ENCODE measurements around the gene SLC12A7. TPM values are rescaled to one million over a fixed set of nuclear protein-coding genes. Genes with fewer than 3 reads are reported as not detected.
A peak's percentile ranks its signal among the peaks of the same experiment; 100 is the strongest.
"Not testable (repeated sequence)": the region's sequence is repeated elsewhere in the genome, so short reads cannot be mapped to it uniquely, and the experiment has no call there.

The SLC12A7 gene
- total and polyA plus RNA-seq, 10 donors, result 8.6 to 120 (median 52.3) TPM

- WGBS, 5 donors, result 78 to 89% (median 81%) methylated on average over 25 to 29 of the region's 29 CpGs
- no peak for TF ChIP-seq CTCF (IDR thresholded peaks at IDR 0.05 in 8 of 11, conservative IDR thresholded peaks at IDR 0.05 in 3 of 11)
- TF ChIP-seq POLR2AphosphoS5 (IDR thresholded peaks at IDR 0.05), result no peak
- TF ChIP-seq POLR2A (IDR thresholded peaks at IDR 0.05), result no peak
- Histone ChIP-seq H3K4me1 (no peaks in the 10 kb centered on the region), H3K27ac (no peak overlapping the region), H3K36me3 (no peaks in the 10 kb centered on the region), H3K9me3 (no peaks in the 10 kb centered on the region), H3K4me3 (no peak overlapping the region), H3K27me3 (replicated peaks in 1 of 7) (peaks cover 0 to 44% (median 5%) of the 10 kb centered on the region in 7 donors)
- intact Hi-C loops (cut with DNase I; ENCODE audit: low total_unique reads), result no loop called here
- peak; percentile 64 for DNase-seq
These were observed 84.9 kb downstream of the SLC12A7 start for GRCh38 chr5:1026700-1027621.

GRCh38 chr5:1021969-1022336 is 89.9 kb downstream of the SLC12A7 start:
- H3K9me3 ChIP-seq; intact Hi-C loops (cut with DNase I; ENCODE audit: low total_unique reads); H3K27ac ChIP-seq; H3K27me3 ChIP-seq (replicated peaks in 1 of 7); H3K4me1 ChIP-seq; H3K36me3 ChIP-seq; H3K4me3 ChIP-seq: not testable (repeated sequence)
- 57 to 72% (median 70%) methylated on average over 7 to 9 of the region's 9 CpGs for WGBS, 5 donors
- DNase-seq, result peak; percentile 41

GRCh38 chr5:1021136-1021968 is 90.5 kb downstream of the SLC12A7 start:
- H3K27ac ChIP-seq, result no peak overlapping the region
- peak; percentile 71 for DNase-seq
- intact Hi-C loops (cut with DNase I; ENCODE audit: low total_unique reads), result no loop called here
- no peak overlapping the region for H3K4me3 ChIP-seq
- H3K4me1 ChIP-seq, result peaks cover 0 to 4% (median 0%) of the 10 kb centered on the region in 6 donors
- TF ChIP-seq POLR2A (IDR thresholded peaks at IDR 0.05), result no peak
- TF ChIP-seq CTCF (IDR thresholded peaks at IDR 0.05 in 8 of 11, conservative IDR thresholded peaks at IDR 0.05 in 3 of 11), result no peak
- no peak for TF ChIP-seq POLR2AphosphoS5 (IDR thresholded peaks at IDR 0.05)
- H3K27me3 ChIP-seq (replicated peaks in 1 of 7), result no peaks in the 10 kb centered on the region
- H3K9me3 ChIP-seq, result no peaks in the 10 kb centered on the region
- WGBS, 5 donors, result 54 to 68% (median 68%) methylated on average over 21 to 29 of the region's 29 CpGs
- H3K36me3 ChIP-seq, result no peaks in the 10 kb centered on the region

GRCh38 chr5:1020452-1020961 is 91.4 kb downstream of the SLC12A7 start:
- peaks cover 0 to 4% (median 0%) of the 10 kb centered on the region in 6 donors for H3K4me1 ChIP-seq
- no peak overlapping the region for H3K27ac ChIP-seq
- TF ChIP-seq POLR2A (IDR thresholded peaks at IDR 0.05) (no peak), CTCF (IDR thresholded peaks at IDR 0.05 in 8 of 11, conservative IDR thresholded peaks at IDR 0.05 in 3 of 11) (no peak), POLR2AphosphoS5 (IDR thresholded peaks at IDR 0.05) (no peak)
- no peaks in the 10 kb centered on the region for H3K9me3 ChIP-seq
- DNase-seq, result peak; percentile 67
- WGBS, 5 donors, result 75 to 88% (median 85%) methylated on average over 16 of the region's 16 CpGs
- no peaks in the 10 kb centered on the region for H3K36me3 ChIP-seq
- H3K27me3 ChIP-seq (replicated peaks in 1 of 7), result peaks cover 0 to 6% (median 0%) of the 10 kb centered on the region in 7 donors
- H3K4me3 ChIP-seq, result no peak overlapping the region
- intact Hi-C loops (cut with DNase I; ENCODE audit: low total_unique reads), result no loop called here

All from spleen (tissue), 11 donors.